GM23338 (cell line): Measurements from ENCODE around the gene SCGB3A1. TPM values are rescaled to one million over a fixed set of nuclear protein-coding genes. Genes with fewer than 3 reads are reported as not detected.

Experiments
- ATAC-seq: fragments of 200-7000 bp; cut with Tn5 transposase; 3 replicates; pipeline ENCODE4 v1.9.1; 2020
- DNase-seq: peaks from one replicate; pipeline ENCODE4 v3.0.0-alpha.2; 2015; ENCODE audit warnings: low spot score
- H2AFZ ChIP-seq: fragments of 200-600 bp; sonication (generic); 2 replicates; pipeline ENCODE4 v1.8.0; 2016; ENCODE audit warnings: antibody characterized with exemption, mild to moderate bottlenecking, moderate library complexity
- H3F3A ChIP-seq: fragments of 200-600 bp; sonication (generic); replicated peaks from 2 replicates; pipeline ENCODE4 v1.8.0; 2017; ENCODE audit warnings: antibody characterized with exemption, mixed run types, low read depth
- H3K27ac ChIP-seq: fragments of 200-600 bp; sonication (generic); 2 replicates; pipeline ENCODE4 v1.6.1; 2016; ENCODE audit warnings: low read depth
- H3K27me3 ChIP-seq: fragments of 200-600 bp; sonication (generic); 2 replicates; pipeline ENCODE4 v1.8.0; 2016; ENCODE audit warnings: mild to moderate bottlenecking, mixed run types, moderate library complexity; ENCODE audit not compliant: insufficient read depth
- H3K36me3 ChIP-seq: fragments of 200-600 bp; sonication (generic); 2 replicates; pipeline ENCODE4 v1.8.0; 2016; ENCODE audit warnings: mild to moderate bottlenecking; ENCODE audit not compliant: insufficient read depth
- H3K4me1 ChIP-seq: fragments of 200-600 bp; sonication (generic); 2 replicates; pipeline ENCODE4 v1.8.0; 2016; ENCODE audit warnings: mild to moderate bottlenecking, moderate library complexity; ENCODE audit not compliant: insufficient read depth
- H3K4me2 ChIP-seq: fragments of 200-600 bp; sonication (generic); 2 replicates; pipeline ENCODE4 v1.7.1; 2017; ENCODE audit warnings: mixed run types
- H3K4me3 ChIP-seq: fragments of 200-600 bp; sonication (generic); 2 replicates; pipeline ENCODE4 v1.6.1; 2016; ENCODE audit warnings: mixed run types
- H3K79me2 ChIP-seq: fragments of 200-600 bp; sonication (generic); replicated peaks from 2 replicates; pipeline ENCODE4 v1.8.0; 2017; ENCODE audit warnings: mild to moderate bottlenecking; ENCODE audit not compliant: insufficient read depth
- H3K9me2 ChIP-seq: fragments of 200-600 bp; sonication (generic); 2 replicates; pipeline ENCODE4 v1.8.0; 2017; ENCODE audit not compliant: insufficient read depth
- H4K20me1 ChIP-seq: fragments of 200-600 bp; sonication (generic); replicated peaks from 2 replicates; pipeline ENCODE4 v1.8.0; 2017; ENCODE audit warnings: mild to moderate bottlenecking; ENCODE audit not compliant: insufficient read depth
- H3K27ac Mint-ChIP-seq: 2 replicates; pipeline ENCODE4 v1.8.0; 2020; ENCODE audit warnings: inconsistent platforms, mild to moderate bottlenecking, moderate library complexity, mixed read lengths
- H3K27me3 Mint-ChIP-seq: 3 replicates; pipeline ENCODE4 v1.8.0; 2022; ENCODE audit warnings: low read depth, mild to moderate bottlenecking, moderate library complexity, mixed read lengths, inconsistent platforms; ENCODE audit not compliant: insufficient read depth, poor library complexity
- H3K36me3 Mint-ChIP-seq: 3 replicates; pipeline ENCODE4 v1.8.0; 2021; ENCODE audit warnings: low read depth, mild to moderate bottlenecking, inconsistent platforms, moderate library complexity, mixed read lengths
- H3K4me1 Mint-ChIP-seq: 3 replicates; pipeline ENCODE4 v1.8.0; 2020; ENCODE audit warnings: mild to moderate bottlenecking, inconsistent platforms, mixed read lengths
- H3K4me3 Mint-ChIP-seq: 3 replicates; pipeline ENCODE4 v1.8.0; 2021; ENCODE audit warnings: moderate library complexity, mild to moderate bottlenecking, inconsistent platforms, mixed read lengths
- H3K9me3 Mint-ChIP-seq: 3 replicates; pipeline ENCODE4 v1.8.0; 2020; ENCODE audit warnings: moderate library complexity, mild to moderate bottlenecking, inconsistent platforms, mixed read lengths
- EZH2 ChIP-seq: fragments of 200-600 bp; sonication (generic); IDR thresholded peaks from one replicate; pipeline ENCODE4 v1.8.0; 2017; ENCODE audit warnings: antibody characterized with exemption, mild to moderate bottlenecking, low read depth; ENCODE audit not compliant: unreplicated experiment
- NANOG ChIP-seq: IDR thresholded peaks from 2 replicates; pipeline ENCODE4 v1.6.1; 2016; ENCODE audit warnings: antibody characterized with exemption, borderline replicate concordance
- POLR2AphosphoS5 ChIP-seq: IDR thresholded peaks from 2 replicates; pipeline ENCODE4 v1.6.1; 2016; ENCODE audit warnings: antibody characterized with exemption, low read depth
- STAT1 ChIP-seq: IDR thresholded peaks from one replicate; pipeline ENCODE4 v1.6.1; 2016; ENCODE audit warnings: antibody characterized with exemption; ENCODE audit not compliant: unreplicated experiment
- ZNF114 ChIP-seq: fragments of 250-450 bp; sonication (Bioruptor Pico); IDR thresholded peaks from 2 replicates; pipeline ENCODE4 v1.5.0; 2020; ENCODE audit warnings: mild to moderate bottlenecking, moderate library complexity
- ZNF331 ChIP-seq: fragments of 250-450 bp; sonication (Bioruptor Pico); IDR thresholded peaks from 2 replicates; pipeline ENCODE4 v1.5.0; 2020; ENCODE audit warnings: low read depth, mild to moderate bottlenecking, moderate library complexity
- polyA plus RNA-seq: library from polyadenylated mRNA; unstranded; fragments of >200 nt; fragmentation: Nextera tagmentation; extraction: Ambion mirVana; gene quantifications from 2 replicates; pipeline ENCODE4 v1.2.1, GENCODE V29; 2016
- total RNA-seq: library from RNA; depleted of rRNA; stranded (reverse); fragments of >200 nt; shearing (Covaris generic); gene quantifications from 2 replicates; pipeline ENCODE4 v1.2.3, GENCODE V29; 2014
- TF ChIP-seq, protein P1 (sequence below): IDR thresholded peaks from one replicate; pipeline ENCODE4 v1.6.1; 2018; ENCODE audit warnings: antibody characterized with exemption; ENCODE audit not compliant: unreplicated experiment
- TF ChIP-seq, protein P2 (sequence below), 2 experiments: fragments of 200-600 bp in 1 of 2; sonication (generic) in 1 of 2; conservative IDR thresholded peaks; 2 replicates each; pipeline versions ENCODE4 v1.5.1 to v1.6.1; 2016 to 2017; ENCODE audit warnings: antibody characterized with exemption in 2 of 2, low read depth in 2 of 2, mild to moderate bottlenecking in 2 of 2, moderate library complexity in 1 of 2
- TF ChIP-seq, protein P3 (sequence below): fragments of 250-450 bp; sonication (Bioruptor Pico); IDR thresholded peaks from 2 replicates; pipeline ENCODE4 v1.5.0; 2020; ENCODE audit warnings: mild to moderate bottlenecking, moderate library complexity

Gene SCGB3A1
- total and polyA plus RNA-seq, 2 experiments from 2014 or later = not detected

DNA sequence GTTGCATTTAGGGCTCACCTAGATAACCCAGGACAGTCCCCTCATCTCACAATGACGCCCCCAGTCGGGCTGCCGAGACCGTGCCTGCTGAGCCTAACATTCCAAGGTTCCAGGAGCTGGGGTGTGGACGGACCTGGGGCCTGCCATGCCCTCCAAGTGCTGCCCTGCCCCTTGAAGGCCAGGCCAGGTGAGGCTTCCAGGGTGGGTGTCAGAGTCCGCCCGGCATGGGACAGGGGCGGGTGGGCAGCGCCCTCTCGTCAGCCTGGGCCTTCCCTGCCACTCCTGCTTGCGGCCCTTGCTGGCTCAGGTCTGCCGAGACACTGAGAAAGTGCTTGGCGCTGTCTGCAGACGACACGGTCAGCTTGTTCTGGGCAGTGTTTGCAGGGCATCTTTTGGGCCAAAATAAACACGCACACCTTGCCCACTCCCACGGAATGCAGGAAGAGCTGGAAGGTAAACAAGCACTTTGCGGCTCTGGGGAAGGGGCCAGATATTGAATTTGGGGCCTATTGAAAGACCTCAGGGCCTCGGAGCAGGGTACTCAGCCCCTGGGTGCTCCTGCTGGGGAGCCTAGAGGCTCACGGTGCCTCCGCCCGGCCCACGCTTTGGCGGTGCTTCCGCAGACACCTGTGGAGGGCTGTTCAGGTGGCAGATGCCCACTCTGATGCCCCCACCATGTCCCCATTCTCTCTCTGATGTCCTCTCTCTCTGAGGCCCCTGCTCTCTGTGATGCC, 4.2 kb upstream of the SCGB3A1 start:
- 0 out of 2 replicates have a peak, but pooled peaks cover 3% of the 10 kb centered on the region for H3K4me1 ChIP-seq
- H4K20me1 ChIP-seq = no peaks in the 10 kb centered on the region
- Mint-ChIP-seq H3K9me3 (peaks cover 3% of the 10 kb centered on the region; the same call in 1 of the 3 replicates), H3K27me3 (peaks cover 29% of the 10 kb centered on the region), H3K36me3 (peaks cover 5% of the 10 kb centered on the region; the same call in 1 of the 3 replicates), H3K27ac (no peak overlapping the region), H3K4me3 (no peak overlapping the region), H3K4me1 (peaks cover 5% of the 10 kb centered on the region)
- H2AFZ ChIP-seq = no peak overlapping the region
- no peaks in the 10 kb centered on the region for H3K79me2 ChIP-seq
- ATAC-seq (no peak), DNase-seq (no peak)
- H3K27ac ChIP-seq = no peak overlapping the region
- H3K4me3 ChIP-seq = no peak overlapping the region
- H3K9me2 ChIP-seq = no peaks in the 10 kb centered on the region
- peaks cover 7% of the 10 kb centered on the region; the same call in 1 of the 2 replicates for H3F3A ChIP-seq
- peaks cover 28% of the 10 kb centered on the region for H3K27me3 ChIP-seq
- H3K36me3 ChIP-seq = no peaks in the 10 kb centered on the region
- TF ChIP-seq ZNF114 (CRISPR knock-in tag) (no peak), STAT1 (no peak), POLR2AphosphoS5 (no peak), NANOG (no peak), EZH2 (no peak), ZNF331 (no peak)
- TF ChIP-seq, protein P1, sequence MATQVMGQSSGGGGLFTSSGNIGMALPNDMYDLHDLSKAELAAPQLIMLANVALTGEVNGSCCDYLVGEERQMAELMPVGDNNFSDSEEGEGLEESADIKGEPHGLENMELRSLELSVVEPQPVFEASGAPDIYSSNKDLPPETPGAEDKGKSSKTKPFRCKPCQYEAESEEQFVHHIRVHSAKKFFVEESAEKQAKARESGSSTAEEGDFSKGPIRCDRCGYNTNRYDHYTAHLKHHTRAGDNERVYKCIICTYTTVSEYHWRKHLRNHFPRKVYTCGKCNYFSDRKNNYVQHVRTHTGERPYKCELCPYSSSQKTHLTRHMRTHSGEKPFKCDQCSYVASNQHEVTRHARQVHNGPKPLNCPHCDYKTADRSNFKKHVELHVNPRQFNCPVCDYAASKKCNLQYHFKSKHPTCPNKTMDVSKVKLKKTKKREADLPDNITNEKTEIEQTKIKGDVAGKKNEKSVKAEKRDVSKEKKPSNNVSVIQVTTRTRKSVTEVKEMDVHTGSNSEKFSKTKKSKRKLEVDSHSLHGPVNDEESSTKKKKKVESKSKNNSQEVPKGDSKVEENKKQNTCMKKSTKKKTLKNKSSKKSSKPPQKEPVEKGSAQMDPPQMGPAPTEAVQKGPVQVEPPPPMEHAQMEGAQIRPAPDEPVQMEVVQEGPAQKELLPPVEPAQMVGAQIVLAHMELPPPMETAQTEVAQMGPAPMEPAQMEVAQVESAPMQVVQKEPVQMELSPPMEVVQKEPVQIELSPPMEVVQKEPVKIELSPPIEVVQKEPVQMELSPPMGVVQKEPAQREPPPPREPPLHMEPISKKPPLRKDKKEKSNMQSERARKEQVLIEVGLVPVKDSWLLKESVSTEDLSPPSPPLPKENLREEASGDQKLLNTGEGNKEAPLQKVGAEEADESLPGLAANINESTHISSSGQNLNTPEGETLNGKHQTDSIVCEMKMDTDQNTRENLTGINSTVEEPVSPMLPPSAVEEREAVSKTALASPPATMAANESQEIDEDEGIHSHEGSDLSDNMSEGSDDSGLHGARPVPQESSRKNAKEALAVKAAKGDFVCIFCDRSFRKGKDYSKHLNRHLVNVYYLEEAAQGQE = no peak
- TF ChIP-seq, protein P2, sequence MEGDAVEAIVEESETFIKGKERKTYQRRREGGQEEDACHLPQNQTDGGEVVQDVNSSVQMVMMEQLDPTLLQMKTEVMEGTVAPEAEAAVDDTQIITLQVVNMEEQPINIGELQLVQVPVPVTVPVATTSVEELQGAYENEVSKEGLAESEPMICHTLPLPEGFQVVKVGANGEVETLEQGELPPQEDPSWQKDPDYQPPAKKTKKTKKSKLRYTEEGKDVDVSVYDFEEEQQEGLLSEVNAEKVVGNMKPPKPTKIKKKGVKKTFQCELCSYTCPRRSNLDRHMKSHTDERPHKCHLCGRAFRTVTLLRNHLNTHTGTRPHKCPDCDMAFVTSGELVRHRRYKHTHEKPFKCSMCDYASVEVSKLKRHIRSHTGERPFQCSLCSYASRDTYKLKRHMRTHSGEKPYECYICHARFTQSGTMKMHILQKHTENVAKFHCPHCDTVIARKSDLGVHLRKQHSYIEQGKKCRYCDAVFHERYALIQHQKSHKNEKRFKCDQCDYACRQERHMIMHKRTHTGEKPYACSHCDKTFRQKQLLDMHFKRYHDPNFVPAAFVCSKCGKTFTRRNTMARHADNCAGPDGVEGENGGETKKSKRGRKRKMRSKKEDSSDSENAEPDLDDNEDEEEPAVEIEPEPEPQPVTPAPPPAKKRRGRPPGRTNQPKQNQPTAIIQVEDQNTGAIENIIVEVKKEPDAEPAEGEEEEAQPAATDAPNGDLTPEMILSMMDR (conservative IDR thresholded peaks at IDR 0.05; ENCODE audit: low read depth in 2 of 2) = no peak
- TF ChIP-seq, protein P3, sequence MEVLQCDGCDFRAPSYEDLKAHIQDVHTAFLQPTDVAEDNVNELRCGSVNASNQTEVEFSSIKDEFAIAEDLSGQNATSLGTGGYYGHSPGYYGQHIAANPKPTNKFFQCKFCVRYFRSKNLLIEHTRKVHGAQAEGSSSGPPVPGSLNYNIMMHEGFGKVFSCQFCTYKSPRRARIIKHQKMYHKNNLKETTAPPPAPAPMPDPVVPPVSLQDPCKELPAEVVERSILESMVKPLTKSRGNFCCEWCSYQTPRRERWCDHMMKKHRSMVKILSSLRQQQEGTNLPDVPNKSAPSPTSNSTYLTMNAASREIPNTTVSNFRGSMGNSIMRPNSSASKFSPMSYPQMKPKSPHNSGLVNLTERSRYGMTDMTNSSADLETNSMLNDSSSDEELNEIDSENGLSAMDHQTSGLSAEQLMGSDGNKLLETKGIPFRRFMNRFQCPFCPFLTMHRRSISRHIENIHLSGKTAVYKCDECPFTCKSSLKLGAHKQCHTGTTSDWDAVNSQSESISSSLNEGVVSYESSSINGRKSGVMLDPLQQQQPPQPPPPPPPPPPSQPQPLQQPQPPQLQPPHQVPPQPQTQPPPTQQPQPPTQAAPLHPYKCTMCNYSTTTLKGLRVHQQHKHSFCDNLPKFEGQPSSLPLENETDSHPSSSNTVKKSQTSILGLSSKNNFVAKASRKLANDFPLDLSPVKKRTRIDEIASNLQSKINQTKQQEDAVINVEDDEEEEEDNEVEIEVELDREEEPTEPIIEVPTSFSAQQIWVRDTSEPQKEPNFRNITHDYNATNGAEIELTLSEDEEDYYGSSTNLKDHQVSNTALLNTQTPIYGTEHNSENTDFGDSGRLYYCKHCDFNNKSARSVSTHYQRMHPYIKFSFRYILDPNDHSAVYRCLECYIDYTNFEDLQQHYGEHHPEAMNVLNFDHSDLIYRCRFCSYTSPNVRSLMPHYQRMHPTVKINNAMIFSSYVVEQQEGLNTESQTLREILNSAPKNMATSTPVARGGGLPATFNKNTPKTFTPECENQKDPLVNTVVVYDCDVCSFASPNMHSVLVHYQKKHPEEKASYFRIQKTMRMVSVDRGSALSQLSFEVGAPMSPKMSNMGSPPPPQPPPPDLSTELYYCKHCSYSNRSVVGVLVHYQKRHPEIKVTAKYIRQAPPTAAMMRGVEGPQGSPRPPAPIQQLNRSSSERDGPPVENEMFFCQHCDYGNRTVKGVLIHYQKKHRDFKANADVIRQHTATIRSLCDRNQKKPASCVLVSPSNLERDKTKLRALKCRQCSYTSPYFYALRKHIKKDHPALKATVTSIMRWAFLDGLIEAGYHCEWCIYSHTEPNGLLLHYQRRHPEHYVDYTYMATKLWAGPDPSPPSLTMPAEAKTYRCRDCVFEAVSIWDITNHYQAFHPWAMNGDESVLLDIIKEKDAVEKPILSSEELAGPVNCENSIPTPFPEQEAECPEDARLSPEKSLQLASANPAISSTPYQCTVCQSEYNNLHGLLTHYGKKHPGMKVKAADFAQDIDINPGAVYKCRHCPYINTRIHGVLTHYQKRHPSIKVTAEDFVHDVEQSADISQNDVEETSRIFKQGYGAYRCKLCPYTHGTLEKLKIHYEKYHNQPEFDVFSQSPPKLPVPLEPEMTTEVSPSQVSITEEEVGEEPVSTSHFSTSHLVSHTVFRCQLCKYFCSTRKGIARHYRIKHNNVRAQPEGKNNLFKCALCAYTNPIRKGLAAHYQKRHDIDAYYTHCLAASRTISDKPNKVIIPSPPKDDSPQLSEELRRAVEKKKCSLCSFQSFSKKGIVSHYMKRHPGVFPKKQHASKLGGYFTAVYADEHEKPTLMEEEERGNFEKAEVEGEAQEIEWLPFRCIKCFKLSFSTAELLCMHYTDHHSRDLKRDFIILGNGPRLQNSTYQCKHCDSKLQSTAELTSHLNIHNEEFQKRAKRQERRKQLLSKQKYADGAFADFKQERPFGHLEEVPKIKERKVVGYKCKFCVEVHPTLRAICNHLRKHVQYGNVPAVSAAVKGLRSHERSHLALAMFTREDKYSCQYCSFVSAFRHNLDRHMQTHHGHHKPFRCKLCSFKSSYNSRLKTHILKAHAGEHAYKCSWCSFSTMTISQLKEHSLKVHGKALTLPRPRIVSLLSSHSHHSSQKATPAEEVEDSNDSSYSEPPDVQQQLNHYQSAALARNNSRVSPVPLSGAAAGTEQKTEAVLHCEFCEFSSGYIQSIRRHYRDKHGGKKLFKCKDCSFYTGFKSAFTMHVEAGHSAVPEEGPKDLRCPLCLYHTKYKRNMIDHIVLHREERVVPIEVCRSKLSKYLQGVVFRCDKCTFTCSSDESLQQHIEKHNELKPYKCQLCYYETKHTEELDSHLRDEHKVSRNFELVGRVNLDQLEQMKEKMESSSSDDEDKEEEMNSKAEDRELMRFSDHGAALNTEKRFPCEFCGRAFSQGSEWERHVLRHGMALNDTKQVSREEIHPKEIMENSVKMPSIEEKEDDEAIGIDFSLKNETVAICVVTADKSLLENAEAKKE (CRISPR knock-in tag) = no peak
- H3K4me2 ChIP-seq = no peak overlapping the region
